GM18873 (cell line): ENCODE data around the gene SLC9A2.

ENCODE experiments used
- ATAC-seq: cut with Tn5 transposase; IDR thresholded peaks from one replicate; pipeline ENCODE4 v1.9.1; 2021; ENCODE audit warnings: mild to moderate bottlenecking, moderate library complexity, moderate number of reproducible peaks; ENCODE audit not compliant: unreplicated experiment, low FRiP score

The SLC9A2 gene

GRCh38 chr2:102724016-102724490, 104.7 kb downstream of the SLC9A2 start:
- no peak for ATAC-seq

GRCh38 chr2:102724553-102724952, 105.2 kb downstream of the SLC9A2 start:
- no peak for ATAC-seq

DNA sequence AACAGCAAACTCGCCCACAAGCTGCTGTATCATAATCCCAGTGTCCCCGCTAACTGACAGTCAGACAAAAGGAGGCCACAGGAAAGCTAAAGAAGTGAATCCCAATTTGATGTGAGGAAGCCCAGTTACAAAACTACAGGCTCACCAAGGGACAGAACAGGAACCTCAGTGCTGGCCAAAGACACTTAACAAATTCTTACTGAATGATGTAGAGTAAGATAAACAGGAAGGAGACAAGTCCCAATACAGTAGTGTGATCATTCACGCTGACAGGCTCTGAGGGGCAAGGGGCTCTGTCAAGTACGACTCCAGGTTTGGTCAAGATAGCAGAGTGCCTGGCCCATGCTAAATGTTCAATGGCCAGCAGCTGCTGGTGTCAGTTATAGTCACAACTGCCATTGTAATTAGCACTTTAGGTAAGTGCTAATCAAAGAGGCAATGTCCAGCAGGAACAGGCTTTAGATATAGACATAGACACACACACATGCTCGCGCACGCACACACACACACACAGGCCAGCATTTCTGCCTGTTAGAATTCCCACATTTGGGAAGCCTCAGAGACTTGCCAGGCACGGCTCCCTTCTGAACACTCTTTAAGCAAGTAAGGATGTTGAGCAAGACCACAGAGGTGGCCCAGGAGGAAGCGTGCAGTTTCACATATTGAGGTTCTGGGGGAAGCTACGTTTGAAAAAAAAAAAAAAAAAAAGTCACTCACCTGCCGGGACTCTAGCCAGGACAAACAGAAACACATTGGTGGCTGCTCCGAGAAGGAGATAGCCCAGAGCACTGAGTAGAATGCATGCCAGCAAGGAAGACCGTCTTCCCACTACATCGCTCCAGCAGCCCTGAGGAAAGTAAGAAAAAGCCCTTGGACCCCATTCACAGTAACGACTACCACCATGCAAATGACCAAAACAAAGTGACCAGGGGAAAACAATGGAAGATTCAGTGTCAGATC, 107.1 kb downstream of the SLC9A2 start:
- no peak for ATAC-seq

- ATAC-seq: no peak
These were observed 116.2 kb downstream of the SLC9A2 start for GRCh38 chr2:102735416-102736109.

DNA sequence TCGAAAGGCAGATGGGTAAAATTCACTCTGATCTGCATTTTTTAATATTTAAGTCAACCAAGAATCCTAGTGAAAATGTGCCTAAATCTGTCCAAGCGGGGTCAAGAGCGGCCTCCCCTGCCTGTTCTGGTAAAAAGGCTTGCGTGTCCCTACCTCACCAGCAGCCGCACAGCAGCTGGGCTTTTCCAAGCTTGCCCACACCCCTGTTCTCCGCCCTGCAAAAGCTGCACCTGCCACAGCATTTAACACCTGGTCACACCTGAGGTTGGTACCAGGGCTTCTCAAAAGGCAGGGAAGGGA, 116.7 kb downstream of the SLC9A2 start:
- ATAC-seq: peak; percentile 7

DNA sequence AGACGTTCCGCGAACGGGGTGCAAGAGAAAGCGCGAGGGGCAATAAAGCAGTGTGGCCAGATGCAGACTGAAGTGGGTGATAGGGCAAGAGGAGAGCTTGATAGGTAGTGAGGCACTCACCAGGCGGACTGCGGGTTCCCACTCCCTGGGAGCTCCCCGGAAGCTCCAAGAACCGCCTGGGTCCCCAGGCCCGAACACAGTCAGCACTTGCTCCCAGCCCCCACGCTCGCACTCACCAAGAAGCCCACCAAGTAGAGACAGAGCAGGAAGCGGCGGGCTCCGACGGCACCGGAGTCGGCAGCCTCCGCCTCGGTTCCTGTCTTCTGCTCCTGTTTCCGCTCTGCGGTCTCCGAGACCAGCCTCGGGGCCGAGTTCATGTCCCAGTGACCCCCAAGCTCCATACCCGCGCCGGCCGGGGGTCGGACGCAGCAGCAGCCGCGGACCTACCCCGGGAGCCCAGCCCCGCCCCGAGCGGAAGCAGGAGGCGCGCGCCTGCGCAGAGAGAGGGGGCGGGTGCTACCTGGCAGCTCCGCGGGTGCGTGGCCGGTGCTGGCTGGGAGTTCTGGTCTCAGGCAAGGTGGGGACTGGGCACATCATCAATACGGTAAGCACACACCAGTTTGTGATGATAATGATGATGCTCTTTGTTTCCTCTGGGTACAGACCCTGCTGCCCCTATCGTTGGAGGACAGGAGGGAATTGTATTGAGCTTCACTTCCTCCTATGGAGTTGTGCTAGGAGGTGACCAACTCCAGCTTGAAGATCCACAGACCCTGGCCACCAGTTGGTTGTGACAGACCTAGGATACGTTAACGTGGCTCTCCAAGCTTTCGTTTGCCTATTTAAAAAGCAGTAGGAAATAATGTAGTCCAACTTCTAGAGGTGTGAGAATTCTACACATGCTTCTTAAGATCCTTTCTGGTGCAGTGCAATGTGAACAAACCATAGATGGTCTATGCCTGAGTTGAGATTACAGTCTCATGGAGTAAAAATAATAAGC, 117.4 kb downstream of the SLC9A2 start:
- peak; percentile 81 for ATAC-seq

- ATAC-seq: peak; percentile 48
These were observed 118.1 kb downstream of the SLC9A2 start for GRCh38 chr2:102737431-102737830.

- no peak for ATAC-seq
These were observed 123.9 kb downstream of the SLC9A2 start for GRCh38 chr2:102743259-102743658.

DNA sequence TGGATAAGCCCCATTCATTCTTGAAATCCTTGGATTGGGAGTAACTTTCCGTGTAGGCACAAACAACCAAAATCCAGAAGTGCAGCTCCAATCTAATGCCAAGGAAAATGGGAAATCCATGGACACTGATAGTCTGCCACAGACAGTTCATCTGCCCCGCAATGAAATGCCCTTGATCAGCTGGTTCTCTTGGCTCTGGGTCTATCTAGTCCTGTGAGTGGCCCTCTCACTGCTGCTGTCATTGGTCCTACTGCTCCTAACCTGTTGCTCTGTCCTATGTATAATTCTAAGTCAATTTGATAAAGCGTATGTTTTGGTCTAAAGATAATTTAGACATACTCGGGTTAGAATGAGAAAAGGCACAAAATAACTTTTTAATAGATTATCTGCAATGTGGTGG, 128.8 kb downstream of the SLC9A2 start:
- ATAC-seq: no peak

DNA sequence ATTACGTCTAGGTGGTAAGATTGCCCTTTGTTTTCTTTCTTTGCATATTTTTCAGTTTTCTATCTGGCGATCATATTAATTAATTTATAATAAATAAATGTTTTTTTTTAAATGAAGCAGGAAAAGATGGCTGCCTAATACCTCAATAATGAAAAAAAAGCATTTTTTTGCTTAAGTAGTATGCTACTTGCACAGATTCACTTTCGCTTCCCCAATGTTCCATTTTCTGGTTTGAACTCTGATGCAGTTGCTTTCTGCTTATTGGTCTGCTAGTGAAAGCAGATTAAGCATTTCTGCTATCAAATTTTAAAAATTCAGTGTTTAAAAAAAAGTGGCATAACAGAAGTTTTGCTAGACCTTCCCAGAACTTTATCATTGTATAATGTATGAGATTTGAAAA, 130.6 kb downstream of the SLC9A2 start:
- peak; percentile 50 for ATAC-seq

GRCh38 chr2:102753563-102754159, 134.3 kb downstream of the SLC9A2 start:
- ATAC-seq: no peak

GRCh38 chr2:102754456-102755145, 135.2 kb downstream of the SLC9A2 start:
- no peak for ATAC-seq

DNA sequence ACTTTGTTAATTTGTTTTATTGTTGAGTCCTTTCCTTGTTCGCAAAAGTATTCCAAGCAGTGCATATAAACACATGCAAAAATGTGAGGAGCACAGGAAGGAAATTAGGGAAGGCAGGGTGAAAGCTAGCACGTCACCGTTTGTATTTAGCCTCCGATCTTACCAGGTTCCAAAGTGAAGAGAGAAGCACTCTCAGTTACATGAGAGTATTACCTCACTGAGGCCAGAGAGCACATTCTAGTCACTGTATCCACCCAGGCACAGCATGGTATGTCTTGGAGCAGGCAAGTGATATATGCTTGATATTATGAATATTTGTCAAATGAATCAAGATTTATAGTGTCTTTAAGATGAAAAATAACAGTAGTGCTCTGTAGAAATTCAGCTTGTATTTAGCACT, 135.9 kb downstream of the SLC9A2 start:
- no peak for ATAC-seq

DNA sequence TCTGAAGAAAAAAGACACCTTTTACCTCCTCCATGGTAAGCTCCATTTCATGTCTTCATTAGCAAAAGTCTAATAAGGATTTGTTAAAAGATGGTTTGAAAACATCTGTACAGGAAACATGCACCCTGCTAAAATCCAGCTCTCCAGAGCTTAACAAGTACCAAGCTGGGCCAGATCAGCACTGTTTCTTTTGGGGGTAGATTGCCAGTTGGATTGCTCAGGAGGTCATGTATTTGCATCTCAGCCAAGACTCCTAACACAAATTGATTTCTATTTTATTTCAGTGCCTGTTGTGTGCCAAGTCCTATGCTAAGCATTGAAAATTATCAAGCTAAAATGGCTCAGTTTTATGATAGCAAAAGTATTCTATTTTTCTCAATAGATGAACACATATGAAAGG, 139.1 kb downstream of the SLC9A2 start:
- ATAC-seq: no peak
